ENCODE measurements around the gene MARCHF6. TPM values are rescaled to one million over a fixed set of nuclear protein-coding genes. Genes with fewer than 3 reads are reported as not detected.
A peak's percentile ranks its signal among the peaks of the same experiment; 100 is the strongest.

Gene MARCHF6
- total and polyA plus RNA-seq, 4 donors, result 35.4 to 185 (median 105) TPM

- no peak for TF ChIP-seq CTCF (IDR thresholded peaks at IDR 0.05; ENCODE audit: control extremely low read depth, extremely low read depth)
- 95% methylated on average over 1 of the region's 1 CpG for WGBS, 2 donors
- Histone ChIP-seq H3K9me3 (ENCODE audit: control insufficient read depth in 4 of 4, insufficient read depth in 3 of 4, low read length in 3 of 4) (no peaks in the 10 kb centered on the region), H3K27me3 (ENCODE audit: control insufficient read depth in 3 of 3, insufficient read depth in 3 of 3, low read length in 2 of 3) (no peaks in the 10 kb centered on the region), H3K27ac (ENCODE audit: low read depth in 1 of 2, low read length in 1 of 2) (no peak overlapping the region), H3K4me3 (no peak overlapping the region), H3K36me3 (ENCODE audit: control insufficient read depth in 4 of 4, insufficient read depth in 4 of 4, low read length in 4 of 4) (peaks cover 0 to 2% (median 0%) of the 10 kb centered on the region in 4 donors), H3K4me1 (ENCODE audit: control insufficient read depth in 5 of 5, insufficient read depth in 5 of 5, low read length in 5 of 5) (peaks cover 0 to 21% (median 13%) of the 10 kb centered on the region in 5 donors), H3K9ac (ENCODE audit: insufficient read depth in 1 of 2, low read length in 2 of 2) (no peak overlapping the region)
- ATAC-seq (ENCODE audit: insufficient read depth, low FRiP score) (no peak), DNase-seq (no peak)
Observed at GRCh38 chr5:10364186-10364689, 10.7 kb downstream of the MARCHF6 start.

- Histone ChIP-seq H3K9ac (ENCODE audit: insufficient read depth in 1 of 2, low read length in 2 of 2) (no peak overlapping the region), H3K4me1 (ENCODE audit: control insufficient read depth in 5 of 5, insufficient read depth in 5 of 5, low read length in 5 of 5) (peaks cover 0 to 16% (median 12%) of the 10 kb centered on the region in 5 donors)
Observed at GRCh38 chr5:10365782-10366181, 12.3 kb downstream of the MARCHF6 start.

GRCh38 chr5:10366310-10367272 lies 13.1 kb downstream of the MARCHF6 start:
- no peak for ATAC-seq (ENCODE audit: insufficient read depth, low FRiP score)
- TF ChIP-seq CTCF (IDR thresholded peaks at IDR 0.05; ENCODE audit: control extremely low read depth, extremely low read depth), result no peak
- Histone ChIP-seq H3K9me3 (ENCODE audit: control insufficient read depth in 4 of 4, insufficient read depth in 3 of 4, low read length in 3 of 4) (no peaks in the 10 kb centered on the region), H3K4me3 (no peak overlapping the region), H3K27ac (ENCODE audit: low read depth in 1 of 2, low read length in 1 of 2) (peak overlapping the region; percentile 57 to 60), H3K9ac (ENCODE audit: insufficient read depth in 1 of 2, low read length in 2 of 2) (peak overlapping the region in 1 of 2 donors; percentile 18), H3K4me1 (ENCODE audit: control insufficient read depth in 5 of 5, insufficient read depth in 5 of 5, low read length in 5 of 5) (peaks cover 0 to 16% (median 11%) of the 10 kb centered on the region in 5 donors), H3K27me3 (ENCODE audit: control insufficient read depth in 3 of 3, insufficient read depth in 3 of 3, low read length in 2 of 3) (no peaks in the 10 kb centered on the region), H3K36me3 (ENCODE audit: control insufficient read depth in 4 of 4, insufficient read depth in 4 of 4, low read length in 4 of 4) (peaks cover 0 to 2% (median 0%) of the 10 kb centered on the region in 4 donors)
- peak; percentile 42 to 62 (median 51) for DNase-seq
- WGBS, 2 donors, result 43 to 53% methylated on average over 11 of the region's 11 CpGs

More at GRCh38 chr5:10365782-10366181, 12.3 kb downstream of the MARCHF6 start:
- DNase-seq (peak in 2 of 3 donors; percentile 57 to 65), ATAC-seq (ENCODE audit: insufficient read depth, low FRiP score) (no peak)
- 85 to 90% methylated on average over 7 of the region's 7 CpGs for WGBS, 2 donors
- Histone ChIP-seq H3K36me3 (ENCODE audit: control insufficient read depth in 4 of 4, insufficient read depth in 4 of 4, low read length in 4 of 4) (peaks cover 0 to 2% (median 0%) of the 10 kb centered on the region in 4 donors), H3K27ac (ENCODE audit: low read depth in 1 of 2, low read length in 1 of 2) (no peak overlapping the region), H3K27me3 (ENCODE audit: control insufficient read depth in 3 of 3, insufficient read depth in 3 of 3, low read length in 2 of 3) (no peaks in the 10 kb centered on the region), H3K4me3 (no peak overlapping the region), H3K9me3 (ENCODE audit: control insufficient read depth in 4 of 4, insufficient read depth in 3 of 4, low read length in 3 of 4) (no peaks in the 10 kb centered on the region)
- TF ChIP-seq CTCF (IDR thresholded peaks at IDR 0.05; ENCODE audit: control extremely low read depth, extremely low read depth), result no peak
